GM12801 (cell line): ENCODE measurements around the gene BCR.

Experiments
- TF ChIP-seq, protein P1 (sequence below): IDR thresholded peaks from one replicate; pipeline ENCODE4 v1.5.1; 2011; ENCODE audit warnings: control low read depth; ENCODE audit not compliant: insufficient read length; ENCODE audit errors: extremely low read depth

Gene BCR

DNA sequence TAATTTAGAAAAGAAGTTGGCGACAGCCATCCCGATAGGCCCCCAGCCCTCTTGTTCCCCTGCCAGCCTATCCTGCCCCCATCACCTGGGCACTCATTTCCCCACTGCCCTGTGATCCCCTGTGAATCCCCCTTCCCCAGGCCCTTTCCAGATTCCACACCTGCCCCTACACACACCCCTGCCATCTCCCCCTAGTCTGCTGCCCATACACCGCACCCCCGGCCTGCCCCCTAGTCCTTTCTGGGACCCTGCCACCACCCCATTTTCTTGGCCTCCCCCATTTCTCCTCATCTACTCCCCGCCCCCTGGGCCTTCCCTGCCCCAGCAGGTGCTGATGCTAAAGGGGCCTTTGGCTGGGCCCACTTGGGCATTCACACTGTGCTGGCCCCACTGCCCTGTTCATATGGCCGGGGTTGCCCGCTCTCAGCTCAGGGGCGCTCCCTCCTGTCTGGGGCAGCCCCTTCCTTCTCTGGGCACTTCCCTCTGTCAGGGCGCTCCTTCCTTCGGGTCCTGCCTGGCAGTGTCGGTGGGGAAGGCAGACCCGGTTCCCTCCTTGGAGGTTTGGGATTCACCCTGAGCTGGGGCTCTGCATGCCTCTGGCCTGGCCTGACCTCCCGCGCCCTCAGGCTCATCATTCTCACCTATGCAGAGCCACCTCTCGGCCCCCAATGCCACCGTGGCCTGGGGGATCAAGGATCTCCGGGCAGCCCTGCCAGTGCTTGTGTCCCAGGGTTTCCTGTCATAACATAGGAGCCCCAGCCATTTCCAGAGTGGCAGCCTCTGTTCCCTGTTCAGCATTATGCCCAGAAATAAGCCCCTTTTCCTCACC lies 108.2 kb downstream of the BCR start:
- TF ChIP-seq, protein P1, sequence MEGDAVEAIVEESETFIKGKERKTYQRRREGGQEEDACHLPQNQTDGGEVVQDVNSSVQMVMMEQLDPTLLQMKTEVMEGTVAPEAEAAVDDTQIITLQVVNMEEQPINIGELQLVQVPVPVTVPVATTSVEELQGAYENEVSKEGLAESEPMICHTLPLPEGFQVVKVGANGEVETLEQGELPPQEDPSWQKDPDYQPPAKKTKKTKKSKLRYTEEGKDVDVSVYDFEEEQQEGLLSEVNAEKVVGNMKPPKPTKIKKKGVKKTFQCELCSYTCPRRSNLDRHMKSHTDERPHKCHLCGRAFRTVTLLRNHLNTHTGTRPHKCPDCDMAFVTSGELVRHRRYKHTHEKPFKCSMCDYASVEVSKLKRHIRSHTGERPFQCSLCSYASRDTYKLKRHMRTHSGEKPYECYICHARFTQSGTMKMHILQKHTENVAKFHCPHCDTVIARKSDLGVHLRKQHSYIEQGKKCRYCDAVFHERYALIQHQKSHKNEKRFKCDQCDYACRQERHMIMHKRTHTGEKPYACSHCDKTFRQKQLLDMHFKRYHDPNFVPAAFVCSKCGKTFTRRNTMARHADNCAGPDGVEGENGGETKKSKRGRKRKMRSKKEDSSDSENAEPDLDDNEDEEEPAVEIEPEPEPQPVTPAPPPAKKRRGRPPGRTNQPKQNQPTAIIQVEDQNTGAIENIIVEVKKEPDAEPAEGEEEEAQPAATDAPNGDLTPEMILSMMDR = no peak

DNA sequence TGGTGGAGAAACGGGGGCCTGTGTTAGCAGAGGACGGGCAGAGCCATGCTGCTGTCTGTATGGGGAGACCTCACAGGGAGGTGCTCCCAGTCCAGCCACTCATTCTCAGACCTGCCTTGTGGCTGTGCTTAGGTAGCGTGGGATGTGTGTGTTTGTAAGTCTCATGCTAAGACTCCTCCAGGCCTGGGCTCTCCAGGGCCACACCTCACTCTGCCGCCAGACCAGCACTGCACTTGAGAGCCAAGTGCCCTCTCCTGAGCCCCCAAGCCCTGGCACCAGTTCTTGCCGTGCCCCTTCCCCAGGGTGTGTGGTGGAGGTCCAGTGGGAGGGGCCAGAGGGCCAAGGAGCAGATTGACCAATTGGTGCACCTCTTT lies 108.8 kb downstream of the BCR start:
- TF ChIP-seq, protein P1 = no peak

DNA sequence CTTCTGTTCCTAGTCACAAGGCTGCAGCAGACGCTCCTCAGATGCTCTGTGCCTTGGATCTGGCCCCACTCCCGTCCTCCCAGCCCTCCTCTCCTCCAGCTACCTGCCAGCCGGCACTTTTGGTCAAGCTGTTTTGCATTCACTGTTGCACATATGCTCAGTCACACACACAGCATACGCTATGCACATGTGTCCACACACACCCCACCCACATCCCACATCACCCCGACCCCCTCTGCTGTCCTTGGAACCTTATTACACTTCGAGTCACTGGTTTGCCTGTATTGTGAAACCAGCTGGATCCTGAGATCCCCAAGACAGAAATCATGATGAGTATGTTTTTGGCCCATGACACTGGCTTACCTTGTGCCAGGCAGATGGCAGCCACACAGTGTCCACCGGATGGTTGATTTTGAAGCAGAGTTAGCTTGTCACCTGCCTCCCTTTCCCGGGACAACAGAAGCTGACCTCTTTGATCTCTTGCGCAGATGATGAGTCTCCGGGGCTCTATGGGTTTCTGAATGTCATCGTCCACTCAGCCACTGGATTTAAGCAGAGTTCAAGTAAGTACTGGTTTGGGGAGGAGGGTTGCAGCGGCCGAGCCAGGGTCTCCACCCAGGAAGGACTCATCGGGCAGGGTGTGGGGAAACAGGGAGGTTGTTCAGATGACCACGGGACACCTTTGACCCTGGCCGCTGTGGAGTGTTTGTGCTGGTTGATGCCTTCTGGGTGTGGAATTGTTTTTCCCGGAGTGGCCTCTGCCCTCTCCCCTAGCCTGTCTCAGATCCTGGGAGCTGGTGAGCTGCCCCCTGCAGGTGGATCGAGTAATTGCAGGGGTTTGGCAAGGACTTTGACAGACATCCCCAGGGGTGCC lies 109.8 kb downstream of the BCR start:
- TF ChIP-seq, protein P1 = no peak

DNA sequence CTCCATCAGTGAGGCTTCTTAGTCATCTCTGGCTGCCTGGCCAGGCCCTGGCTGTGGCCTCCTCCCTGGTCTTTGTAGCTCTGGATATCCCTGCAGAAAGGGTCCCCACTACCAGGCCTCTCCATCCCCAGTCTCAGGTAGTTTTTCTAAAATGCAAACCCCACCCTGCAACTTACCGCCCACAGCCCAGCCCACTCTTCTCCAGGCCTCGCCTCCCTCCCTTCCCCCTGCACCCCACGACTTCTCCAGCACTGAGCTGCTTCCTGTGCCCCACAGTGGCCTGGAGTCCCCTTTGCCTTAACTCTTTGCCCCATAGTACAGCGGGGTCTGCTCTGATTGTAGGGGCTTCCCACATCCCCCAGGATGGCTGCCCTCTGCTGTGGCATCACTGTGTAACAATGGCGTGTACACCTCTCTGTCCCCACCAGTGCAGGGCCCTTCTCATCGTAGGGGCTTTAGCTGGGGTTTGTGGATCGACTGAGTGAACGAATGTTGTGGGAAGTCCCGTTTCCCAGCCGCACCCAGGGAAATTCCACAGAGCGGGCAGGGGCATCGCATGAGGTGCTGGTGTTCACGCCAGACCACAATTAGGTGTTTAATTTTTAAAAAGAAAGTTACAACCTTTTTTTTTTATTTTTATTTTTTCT lies 111.6 kb downstream of the BCR start:
- TF ChIP-seq, protein P1 = no peak

DNA sequence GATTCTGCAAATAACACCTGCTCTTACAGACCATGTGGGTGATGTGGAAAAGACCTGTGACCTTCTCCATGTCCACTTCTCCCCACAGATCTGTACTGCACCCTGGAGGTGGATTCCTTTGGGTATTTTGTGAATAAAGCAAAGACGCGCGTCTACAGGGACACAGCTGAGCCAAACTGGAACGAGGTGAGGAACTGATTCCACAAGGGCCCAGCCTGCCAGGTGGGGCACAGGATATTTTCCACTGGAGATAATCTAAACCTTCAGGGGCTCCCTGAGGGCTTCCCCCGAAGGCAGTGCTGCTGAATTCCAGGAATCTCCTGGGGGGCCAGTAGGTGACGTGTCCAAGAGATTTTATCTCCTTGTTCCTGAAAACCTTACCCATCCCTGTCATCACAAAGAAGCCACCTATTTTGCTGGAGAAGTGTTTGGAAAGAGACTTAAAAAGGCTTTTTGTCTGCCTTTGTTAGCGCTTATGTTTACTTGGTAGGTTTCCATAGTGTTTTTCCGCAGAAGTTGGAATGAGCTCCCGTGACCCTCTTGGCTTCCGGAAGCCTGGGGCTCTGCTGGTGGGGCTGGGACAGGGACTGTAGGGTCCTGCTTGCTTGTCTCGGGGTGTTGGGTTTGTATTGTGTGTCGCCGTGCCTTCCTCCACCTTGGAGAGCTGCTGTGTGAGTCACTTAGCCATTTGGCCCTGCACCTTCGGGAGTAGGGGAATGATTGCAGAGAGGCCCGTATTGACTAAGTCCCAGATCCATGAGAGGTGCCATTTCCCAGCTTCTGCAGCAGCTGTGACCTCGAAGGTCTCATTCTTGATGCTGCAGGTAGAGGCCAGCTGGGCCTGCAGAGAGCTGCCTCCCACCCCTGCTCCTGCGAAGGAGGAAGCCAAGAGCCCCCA lies 112.4 kb downstream of the BCR start:
- TF ChIP-seq, protein P1 = no peak

DNA sequence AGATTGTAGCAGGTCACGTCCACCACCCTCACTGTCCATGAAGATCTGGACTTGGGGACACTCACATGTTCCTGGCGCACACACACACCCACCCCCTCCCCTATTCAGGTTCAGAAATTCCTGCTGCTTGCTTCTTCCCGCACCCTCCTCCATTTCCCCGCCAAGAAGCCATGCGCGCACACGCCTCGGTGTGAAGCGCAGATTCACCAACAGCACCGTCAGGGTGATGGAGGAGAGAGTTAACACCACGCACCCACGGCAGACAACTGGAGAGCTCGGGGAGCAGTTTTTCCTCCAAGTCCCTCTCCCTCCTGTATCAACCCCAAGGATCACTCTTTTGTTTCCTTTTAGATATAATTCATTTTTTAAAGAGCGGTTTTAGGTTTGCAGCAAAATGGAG lies 113.4 kb downstream of the BCR start:
- TF ChIP-seq, protein P1 = no peak
